RWPE2 (cell line): ENCODE data around the gene MVK.

Experiments
- ATAC-seq: fragments of 200-7000 bp; cut with Tn5 transposase; 3 replicates; pipeline ENCODE4 v1.9.1; 2021; ENCODE audit warnings: low read depth
- DNase-seq: peaks from one replicate; pipeline ENCODE4 v3.0.0-alpha.2; 2020; ENCODE audit warnings: low spot score
- H3K27ac ChIP-seq: fragments of 450-650 bp; 2 replicates; pipeline ENCODE4 v1.5.1; 2017; ENCODE audit warnings: mild to moderate bottlenecking; ENCODE audit not compliant: poor library complexity, severe bottlenecking
- H3K27me3 ChIP-seq: fragments of 250-450 bp; sonication (Bioruptor Pico); 2 replicates; pipeline ENCODE4 v1.5.1; 2021; ENCODE audit warnings: mild to moderate bottlenecking, moderate library complexity; ENCODE audit not compliant: insufficient read depth, poor library complexity, severe bottlenecking
- H3K36me3 ChIP-seq: fragments of 250-450 bp; sonication (Bioruptor Pico); 2 replicates; pipeline ENCODE4 v1.5.1; 2020; ENCODE audit warnings: low read depth, mild to moderate bottlenecking, moderate library complexity
- H3K4me1 ChIP-seq: fragments of 250-450 bp; sonication (Bioruptor Pico); 2 replicates; pipeline ENCODE4 v1.5.1; 2021; ENCODE audit warnings: mild to moderate bottlenecking, moderate library complexity; ENCODE audit not compliant: insufficient read depth, poor library complexity, severe bottlenecking
- H3K4me3 ChIP-seq: fragments of 250-450 bp; sonication (Bioruptor Pico); 2 replicates; pipeline ENCODE4 v1.5.1; 2021; ENCODE audit warnings: mild to moderate bottlenecking, moderate library complexity; ENCODE audit not compliant: severe bottlenecking
- H3K9me3 ChIP-seq: fragments of 250-450 bp; sonication (Bioruptor Pico); 2 replicates; pipeline ENCODE4 v1.5.1; 2021; ENCODE audit warnings: mild to moderate bottlenecking, moderate library complexity; ENCODE audit not compliant: severe bottlenecking
- TF ChIP-seq, protein P1 (sequence below): fragments of 450-650 bp; IDR thresholded peaks from one replicate; pipeline ENCODE4 v1.5.1; 2017; ENCODE audit warnings: mild to moderate bottlenecking, moderate library complexity; ENCODE audit not compliant: poor library complexity, severe bottlenecking

MVK gene

DNA sequence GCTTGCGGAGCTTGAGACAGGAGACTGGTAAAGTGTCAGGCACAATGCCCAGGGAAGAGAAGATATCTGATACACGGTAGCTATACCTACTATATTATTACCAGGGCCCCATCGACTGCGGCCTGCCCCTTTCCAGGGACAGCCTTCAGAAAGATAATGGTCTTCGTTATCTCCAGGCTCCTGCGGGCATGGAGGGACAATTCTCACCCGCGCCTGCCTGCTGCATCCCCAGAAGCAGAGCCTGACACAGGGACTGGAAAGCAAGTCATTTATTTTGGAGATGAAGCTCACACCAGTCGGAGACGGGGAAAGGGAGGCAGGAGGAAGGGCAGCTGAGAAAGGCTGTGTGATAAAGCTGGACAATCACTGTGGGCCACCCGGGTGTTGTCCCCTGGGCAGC is 72.1 kb downstream of the MVK start:
- TF ChIP-seq, protein P1, sequence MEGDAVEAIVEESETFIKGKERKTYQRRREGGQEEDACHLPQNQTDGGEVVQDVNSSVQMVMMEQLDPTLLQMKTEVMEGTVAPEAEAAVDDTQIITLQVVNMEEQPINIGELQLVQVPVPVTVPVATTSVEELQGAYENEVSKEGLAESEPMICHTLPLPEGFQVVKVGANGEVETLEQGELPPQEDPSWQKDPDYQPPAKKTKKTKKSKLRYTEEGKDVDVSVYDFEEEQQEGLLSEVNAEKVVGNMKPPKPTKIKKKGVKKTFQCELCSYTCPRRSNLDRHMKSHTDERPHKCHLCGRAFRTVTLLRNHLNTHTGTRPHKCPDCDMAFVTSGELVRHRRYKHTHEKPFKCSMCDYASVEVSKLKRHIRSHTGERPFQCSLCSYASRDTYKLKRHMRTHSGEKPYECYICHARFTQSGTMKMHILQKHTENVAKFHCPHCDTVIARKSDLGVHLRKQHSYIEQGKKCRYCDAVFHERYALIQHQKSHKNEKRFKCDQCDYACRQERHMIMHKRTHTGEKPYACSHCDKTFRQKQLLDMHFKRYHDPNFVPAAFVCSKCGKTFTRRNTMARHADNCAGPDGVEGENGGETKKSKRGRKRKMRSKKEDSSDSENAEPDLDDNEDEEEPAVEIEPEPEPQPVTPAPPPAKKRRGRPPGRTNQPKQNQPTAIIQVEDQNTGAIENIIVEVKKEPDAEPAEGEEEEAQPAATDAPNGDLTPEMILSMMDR = no peak
- no peak for ATAC-seq

More for the DNA sequence above, 72.1 kb downstream of the MVK start:
- H3K27ac ChIP-seq = no peak overlapping the region
- no peaks in the 10 kb centered on the region for H3K36me3 ChIP-seq
- no peaks in the 10 kb centered on the region for H3K4me1 ChIP-seq
- DNase-seq = no peak
- H3K27me3 ChIP-seq = no peaks in the 10 kb centered on the region
- no peak overlapping the region for H3K4me3 ChIP-seq
- no peaks in the 10 kb centered on the region for H3K9me3 ChIP-seq
